Liver (tissue), 3 donors: ENCODE measurements around the gene C2CD5.

Experiments
- ATF3 ChIP-seq: IDR thresholded peaks from 2 replicates; pipeline ENCODE4 v1.6.1; 2016; ENCODE audit warnings: antibody characterized with exemption
- CTCF ChIP-seq: fragments of 150-350 bp; IDR thresholded peaks from 2 replicates; pipeline ENCODE4 v1.5.1; 2017; ENCODE audit warnings: improper control_type of control experiment, low read depth, low read length; ENCODE audit not compliant: missing input control
- FOXA1 ChIP-seq: IDR thresholded peaks from 2 replicates; pipeline ENCODE4 v1.6.1; 2016; ENCODE audit warnings: antibody characterized with exemption
- JUND ChIP-seq, 2 donors: IDR thresholded peaks; 2 replicates each; pipeline ENCODE4 v1.6.1; 2016; ENCODE audit warnings: antibody characterized with exemption in 2 of 2
- MAX ChIP-seq: IDR thresholded peaks from 2 replicates; pipeline ENCODE4 v1.6.1; 2016; ENCODE audit warnings: antibody characterized with exemption
- RAD21 ChIP-seq, 2 donors: IDR thresholded peaks; 2 replicates each; pipeline ENCODE4 v1.6.1; 2016; ENCODE audit warnings: antibody characterized with exemption in 2 of 2, mild to moderate bottlenecking in 2 of 2
- TAF1 ChIP-seq: conservative IDR thresholded peaks from 2 replicates; pipeline ENCODE4 v1.6.1; 2016; ENCODE audit warnings: antibody characterized with exemption, mild to moderate bottlenecking
- YY1 ChIP-seq: IDR thresholded peaks from 2 replicates; pipeline ENCODE4 v1.6.1; 2016; ENCODE audit warnings: antibody characterized with exemption, mild to moderate bottlenecking
- ZBTB33 ChIP-seq: IDR thresholded peaks from 2 replicates; pipeline ENCODE4 v1.6.1; 2016; ENCODE audit warnings: antibody characterized with exemption
- donor health status: healthy.
- donor health status: healthy.

- TF ChIP-seq CTCF (no peak), TAF1 (no peak), RAD21 (IDR thresholded peaks at IDR 0.05) (no peak), FOXA1 (no peak), ATF3 (no peak), YY1 (no peak), MAX (no peak), ZBTB33 (no peak), JUND (IDR thresholded peaks at IDR 0.05) (no peak)
Measured at GRCh38 chr12:22457085-22457484, 87.3 kb downstream of the C2CD5 start.
